Measurements from ENCODE around the gene CXCR6.

CXCR6 gene

GRCh38 chr3:45986303-45986982 lies 43.2 kb downstream of the CXCR6 start:
- no peak for DNase-seq (ENCODE audit: low spot score)
- in situ Hi-C loops (cut with MboI; ENCODE audit: low sequenced_read_pairs, unreplicated experiment), result no loop called here
- TF ChIP-seq, protein P1, sequence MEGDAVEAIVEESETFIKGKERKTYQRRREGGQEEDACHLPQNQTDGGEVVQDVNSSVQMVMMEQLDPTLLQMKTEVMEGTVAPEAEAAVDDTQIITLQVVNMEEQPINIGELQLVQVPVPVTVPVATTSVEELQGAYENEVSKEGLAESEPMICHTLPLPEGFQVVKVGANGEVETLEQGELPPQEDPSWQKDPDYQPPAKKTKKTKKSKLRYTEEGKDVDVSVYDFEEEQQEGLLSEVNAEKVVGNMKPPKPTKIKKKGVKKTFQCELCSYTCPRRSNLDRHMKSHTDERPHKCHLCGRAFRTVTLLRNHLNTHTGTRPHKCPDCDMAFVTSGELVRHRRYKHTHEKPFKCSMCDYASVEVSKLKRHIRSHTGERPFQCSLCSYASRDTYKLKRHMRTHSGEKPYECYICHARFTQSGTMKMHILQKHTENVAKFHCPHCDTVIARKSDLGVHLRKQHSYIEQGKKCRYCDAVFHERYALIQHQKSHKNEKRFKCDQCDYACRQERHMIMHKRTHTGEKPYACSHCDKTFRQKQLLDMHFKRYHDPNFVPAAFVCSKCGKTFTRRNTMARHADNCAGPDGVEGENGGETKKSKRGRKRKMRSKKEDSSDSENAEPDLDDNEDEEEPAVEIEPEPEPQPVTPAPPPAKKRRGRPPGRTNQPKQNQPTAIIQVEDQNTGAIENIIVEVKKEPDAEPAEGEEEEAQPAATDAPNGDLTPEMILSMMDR (IDR thresholded peaks at IDR 0.05; ENCODE audit: borderline replicate concordance, control extremely low read depth, extremely low read depth, insufficient read depth, missing control alignments), result no peak

DNA sequence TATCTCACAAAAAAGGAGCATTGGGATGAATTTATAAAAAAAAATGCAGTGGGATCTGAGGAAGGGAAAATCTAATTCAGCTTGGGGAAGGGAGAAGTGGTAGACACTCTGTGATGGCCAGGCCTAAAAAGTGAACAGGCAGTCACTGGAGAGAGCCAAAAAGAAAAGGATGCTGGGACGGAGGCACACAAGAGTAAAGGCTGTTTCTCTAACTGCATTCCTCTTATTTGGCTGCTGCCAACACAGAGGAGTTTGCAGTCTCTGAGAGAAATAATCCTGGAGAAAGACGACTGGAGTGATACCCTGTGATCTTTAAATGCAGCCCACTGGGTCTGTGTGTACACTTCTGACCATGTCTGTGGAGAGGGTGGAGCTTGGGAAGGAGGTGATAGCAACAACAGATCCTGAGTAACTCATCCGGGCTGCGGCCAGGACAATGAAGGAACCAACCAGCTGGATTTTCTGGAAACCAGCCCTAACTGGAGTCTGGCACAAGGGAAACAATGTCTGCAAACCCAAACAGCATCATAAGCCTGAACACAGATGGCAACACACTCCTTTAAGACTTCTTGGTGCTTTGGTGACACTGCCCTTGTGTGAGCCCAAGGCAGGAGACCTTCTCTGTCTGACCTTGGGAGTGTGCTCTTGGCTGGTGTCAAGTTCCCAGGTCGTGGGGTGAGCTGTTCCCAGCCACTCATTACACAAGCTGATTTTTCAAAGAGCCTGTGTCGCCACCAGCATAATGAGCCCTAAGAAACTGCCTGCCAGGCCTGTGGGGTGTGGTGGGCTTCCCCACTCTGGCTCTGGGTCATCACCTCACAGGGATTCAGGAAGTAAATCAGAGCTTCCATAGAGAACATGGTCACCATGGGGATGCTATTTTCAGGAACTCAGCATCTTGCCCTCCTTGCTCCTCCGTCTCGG lies 44.4 kb downstream of the CXCR6 start:
- TF ChIP-seq, protein P1 (IDR thresholded peaks at IDR 0.05; ENCODE audit: borderline replicate concordance, control extremely low read depth, extremely low read depth, insufficient read depth, missing control alignments), result no peak
- in situ Hi-C loops (cut with MboI; ENCODE audit: low sequenced_read_pairs, unreplicated experiment), result no loop called here
- DNase-seq (ENCODE audit: low spot score), result no peak

- DNase-seq (ENCODE audit: low spot score), result no peak
- TF ChIP-seq, protein P1 (IDR thresholded peaks at IDR 0.05; ENCODE audit: borderline replicate concordance, control extremely low read depth, extremely low read depth, insufficient read depth, missing control alignments), result no peak
- in situ Hi-C loops (cut with MboI; ENCODE audit: low sequenced_read_pairs, unreplicated experiment), result no loop called here
These were observed 45.1 kb downstream of the CXCR6 start for GRCh38 chr3:45988362-45988761.

DNA sequence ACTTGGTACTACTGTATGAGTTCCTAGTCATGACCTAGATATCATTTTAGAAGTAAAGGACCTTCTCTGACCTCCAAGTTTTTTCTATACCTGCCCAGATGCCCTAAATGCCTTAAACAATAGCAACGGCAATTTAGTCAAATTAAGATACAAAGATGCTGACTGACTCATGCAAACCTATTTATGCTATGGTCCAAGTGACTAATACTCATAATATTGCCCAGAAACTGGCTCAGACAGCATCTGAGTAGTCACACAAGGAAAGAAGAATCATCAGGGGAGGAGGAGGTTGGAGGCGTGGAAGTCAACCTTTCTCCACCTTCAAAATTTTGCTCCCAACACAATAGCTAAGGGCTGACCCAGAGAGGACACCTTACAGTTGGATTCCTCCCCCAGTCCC lies 45.5 kb downstream of the CXCR6 start:
- in situ Hi-C loops (cut with MboI; ENCODE audit: low sequenced_read_pairs, unreplicated experiment), result no loop called here
- TF ChIP-seq, protein P1 (IDR thresholded peaks at IDR 0.05; ENCODE audit: borderline replicate concordance, control extremely low read depth, extremely low read depth, insufficient read depth, missing control alignments), result no peak
- no peak for DNase-seq (ENCODE audit: low spot score)

DNA sequence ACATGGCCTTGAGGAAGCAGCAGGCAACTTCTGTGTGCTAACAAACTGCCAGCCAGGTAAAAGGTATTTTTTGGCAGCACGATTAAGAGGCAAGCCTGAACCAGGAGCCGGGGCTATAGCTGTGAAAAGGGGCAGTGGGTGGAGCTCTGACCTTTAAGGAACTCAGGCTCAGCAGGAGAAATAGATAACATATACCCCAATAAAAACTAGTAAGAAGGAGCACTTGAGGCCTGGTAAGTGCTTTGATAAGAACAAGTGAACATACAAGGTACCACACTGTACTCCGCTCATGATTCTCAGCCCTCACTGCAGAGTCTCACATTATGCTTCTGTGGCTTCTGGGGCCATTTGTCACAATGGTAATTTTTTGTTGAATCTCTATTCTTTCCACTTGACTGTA lies 46.9 kb downstream of the CXCR6 start:
- DNase-seq (ENCODE audit: low spot score), result no peak
- in situ Hi-C loops (cut with MboI; ENCODE audit: low sequenced_read_pairs, unreplicated experiment), result no loop called here
- TF ChIP-seq, protein P1 (IDR thresholded peaks at IDR 0.05; ENCODE audit: borderline replicate concordance, control extremely low read depth, extremely low read depth, insufficient read depth, missing control alignments), result no peak

GRCh38 chr3:45991341-45991740 lies 48.1 kb downstream of the CXCR6 start:
- TF ChIP-seq, protein P1 (IDR thresholded peaks at IDR 0.05; ENCODE audit: borderline replicate concordance, control extremely low read depth, extremely low read depth, insufficient read depth, missing control alignments), result no peak
- DNase-seq (ENCODE audit: low spot score), result no peak
- in situ Hi-C loops (cut with MboI; ENCODE audit: low sequenced_read_pairs, unreplicated experiment), result no loop called here

Measured in GM13976 (cell line).